ENCODE measurements around the gene TYK2. TPM values are rescaled to one million over a fixed set of nuclear protein-coding genes. Genes with fewer than 3 reads are reported as not detected.

TYK2 gene
- total RNA-seq, 1 donor from 2014 or later, result 103 TPM

DNA sequence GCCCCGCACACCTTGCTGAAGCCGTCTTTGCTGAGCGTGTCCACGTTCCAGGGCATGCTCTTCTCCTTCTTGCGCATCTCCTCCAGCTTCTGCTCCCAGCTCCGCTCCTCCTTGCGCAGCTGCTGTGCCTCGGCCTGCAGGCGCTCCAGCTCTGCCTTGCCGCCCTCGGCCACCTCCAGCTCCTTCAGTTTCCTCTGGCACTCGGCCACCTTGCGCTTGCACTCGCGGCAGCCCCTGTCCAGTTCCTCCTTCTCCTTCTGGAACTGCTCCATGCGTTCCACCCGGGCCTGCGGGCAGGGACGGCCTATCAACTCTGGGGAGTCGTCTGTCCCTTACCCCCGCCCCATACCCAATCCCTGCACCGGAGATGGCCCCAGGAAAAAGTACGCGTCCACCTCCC is 15.5 kb upstream of the TYK2 start:
- TF ChIP-seq, protein P1, sequence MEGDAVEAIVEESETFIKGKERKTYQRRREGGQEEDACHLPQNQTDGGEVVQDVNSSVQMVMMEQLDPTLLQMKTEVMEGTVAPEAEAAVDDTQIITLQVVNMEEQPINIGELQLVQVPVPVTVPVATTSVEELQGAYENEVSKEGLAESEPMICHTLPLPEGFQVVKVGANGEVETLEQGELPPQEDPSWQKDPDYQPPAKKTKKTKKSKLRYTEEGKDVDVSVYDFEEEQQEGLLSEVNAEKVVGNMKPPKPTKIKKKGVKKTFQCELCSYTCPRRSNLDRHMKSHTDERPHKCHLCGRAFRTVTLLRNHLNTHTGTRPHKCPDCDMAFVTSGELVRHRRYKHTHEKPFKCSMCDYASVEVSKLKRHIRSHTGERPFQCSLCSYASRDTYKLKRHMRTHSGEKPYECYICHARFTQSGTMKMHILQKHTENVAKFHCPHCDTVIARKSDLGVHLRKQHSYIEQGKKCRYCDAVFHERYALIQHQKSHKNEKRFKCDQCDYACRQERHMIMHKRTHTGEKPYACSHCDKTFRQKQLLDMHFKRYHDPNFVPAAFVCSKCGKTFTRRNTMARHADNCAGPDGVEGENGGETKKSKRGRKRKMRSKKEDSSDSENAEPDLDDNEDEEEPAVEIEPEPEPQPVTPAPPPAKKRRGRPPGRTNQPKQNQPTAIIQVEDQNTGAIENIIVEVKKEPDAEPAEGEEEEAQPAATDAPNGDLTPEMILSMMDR (conservative IDR thresholded peaks at IDR 0.05; ENCODE audit: low read depth, low read length), result no peak
- no peak overlapping the region for H3K4me3 ChIP-seq (ENCODE audit: low read depth, low read length)
- no peak for DNase-seq (ENCODE audit: low read depth)

DNA sequence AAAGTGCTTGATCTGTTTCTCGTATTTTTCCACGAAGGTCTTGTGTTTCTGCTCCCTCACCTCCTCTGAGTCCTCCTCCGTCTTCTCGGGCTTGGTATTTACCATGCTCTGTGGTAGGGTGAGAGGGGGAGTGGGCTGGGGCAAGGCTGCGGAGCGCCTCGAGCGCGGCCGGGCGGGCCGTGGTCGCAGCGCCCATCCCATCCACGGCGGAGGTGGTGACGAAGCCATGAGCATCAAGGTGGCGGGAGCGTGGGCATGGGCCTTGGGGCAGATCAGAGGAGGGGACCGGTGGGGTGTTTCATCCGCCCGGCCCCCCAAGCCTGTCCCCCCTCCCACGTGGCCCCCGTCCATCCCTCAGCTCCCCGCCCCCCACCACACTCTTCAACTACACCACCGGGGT is 15.1 kb upstream of the TYK2 start:
- TF ChIP-seq, protein P1 (conservative IDR thresholded peaks at IDR 0.05; ENCODE audit: low read depth, low read length), result no peak
- no peak for DNase-seq (ENCODE audit: low read depth)
- no peak overlapping the region for H3K4me3 ChIP-seq (ENCODE audit: low read depth, low read length)

DNA sequence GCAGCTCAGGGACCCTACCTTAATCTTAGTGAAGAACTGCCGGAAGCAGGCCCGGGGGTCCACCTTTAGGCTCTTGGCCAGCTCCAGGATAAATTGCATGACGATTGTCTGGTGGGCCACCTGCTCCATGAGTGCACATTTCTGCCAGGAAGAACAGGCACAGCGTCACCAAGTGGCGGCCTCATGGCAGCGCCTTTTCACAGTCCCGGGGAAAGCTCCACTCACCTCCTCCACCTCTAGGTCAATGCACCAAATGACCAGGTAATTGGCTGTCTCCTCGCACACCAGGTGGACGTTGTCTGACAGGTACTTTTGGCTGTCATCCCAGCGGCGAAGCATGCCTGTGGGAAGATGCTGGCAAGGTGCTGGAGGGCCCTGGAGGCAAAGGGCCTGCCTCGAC is 14.6 kb upstream of the TYK2 start:
- TF ChIP-seq, protein P1 (conservative IDR thresholded peaks at IDR 0.05; ENCODE audit: low read depth, low read length), result no peak
- DNase-seq (ENCODE audit: low read depth), result no peak
- H3K4me3 ChIP-seq (ENCODE audit: low read depth, low read length), result no peak overlapping the region

DNA sequence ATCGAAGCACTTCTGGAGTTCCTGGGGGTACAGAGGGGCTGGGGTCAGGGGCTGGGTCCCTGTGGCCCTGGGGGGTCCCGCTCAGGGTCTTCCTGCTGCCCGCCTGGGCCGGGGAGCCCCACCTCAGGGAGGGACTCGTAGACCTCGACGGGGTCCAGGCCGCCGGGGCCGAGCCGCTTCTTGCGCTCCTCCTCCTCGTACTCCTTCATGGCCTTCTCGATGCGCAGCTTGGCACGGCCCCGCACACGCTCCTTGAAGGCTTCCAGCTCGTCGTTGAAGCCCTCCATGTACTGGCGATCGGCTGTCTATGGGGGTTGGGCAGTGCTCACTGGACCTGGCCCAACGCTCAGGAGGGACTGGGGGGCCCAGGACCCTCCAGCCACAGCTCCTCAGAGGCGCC is 12.8 kb upstream of the TYK2 start:
- H3K4me3 ChIP-seq (ENCODE audit: low read depth, low read length), result no peak overlapping the region
- DNase-seq (ENCODE audit: low read depth), result no peak
- TF ChIP-seq, protein P1 (conservative IDR thresholded peaks at IDR 0.05; ENCODE audit: low read depth, low read length), result no peak

DNA sequence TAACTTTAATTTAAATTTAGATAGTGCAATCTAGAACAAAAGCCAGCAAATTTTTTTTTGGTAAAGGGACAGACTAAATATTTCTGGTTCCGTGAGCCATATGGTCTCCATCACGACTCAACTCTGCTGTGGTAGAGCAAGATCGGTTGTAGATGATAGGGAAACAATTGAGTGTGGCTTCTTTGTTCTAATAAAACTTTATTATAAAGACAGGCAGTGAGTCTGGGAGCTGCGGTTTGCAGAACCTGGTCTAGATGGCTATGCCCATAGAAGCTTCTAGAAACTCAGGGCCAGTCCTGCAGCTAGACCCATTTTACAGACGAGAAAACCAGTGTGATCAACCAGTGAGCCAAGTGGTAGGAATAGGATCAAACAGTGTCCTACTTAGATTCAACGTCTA is 11.7 kb upstream of the TYK2 start:
- DNase-seq (ENCODE audit: low read depth), result no peak
- TF ChIP-seq, protein P1 (conservative IDR thresholded peaks at IDR 0.05; ENCODE audit: low read depth, low read length), result no peak

DNA sequence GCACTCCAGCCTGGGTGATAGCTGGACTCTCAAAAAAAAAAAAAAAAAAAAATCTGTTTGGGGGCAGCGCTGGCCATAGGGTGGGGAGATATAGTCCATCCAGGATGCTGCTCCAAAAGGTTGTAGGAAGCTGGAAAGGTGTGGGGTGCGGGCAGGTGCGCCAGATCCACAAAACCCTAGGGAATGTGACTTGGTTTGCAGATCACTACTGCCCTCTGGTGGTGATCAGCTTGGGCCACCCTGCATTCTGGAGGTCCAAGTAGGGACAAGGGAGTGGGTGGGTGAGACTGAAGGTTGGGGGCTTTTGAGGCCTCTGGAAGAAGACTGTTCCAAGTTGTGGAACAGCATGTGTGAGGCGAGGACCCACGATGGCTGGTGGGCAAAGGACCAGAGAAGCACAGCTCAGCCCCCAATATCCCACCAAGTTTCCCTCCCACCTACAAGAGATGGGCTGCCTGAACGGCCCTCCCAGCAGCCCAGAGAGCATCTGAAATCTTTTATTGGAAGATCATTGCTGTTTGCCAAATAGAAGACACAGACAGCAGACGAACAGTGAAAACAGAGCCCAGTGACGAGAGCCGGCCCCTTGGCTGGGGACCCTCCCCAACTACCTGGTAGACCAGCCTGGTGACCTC is 10.4 kb upstream of the TYK2 start:
- no peak overlapping the region for H3K4me3 ChIP-seq (ENCODE audit: low read depth, low read length)
- TF ChIP-seq, protein P1 (conservative IDR thresholded peaks at IDR 0.05; ENCODE audit: low read depth, low read length), result peak; percentile 96
- no peak for DNase-seq (ENCODE audit: low read depth)

More for the DNA sequence above, 11.7 kb upstream of the TYK2 start:
- no peak overlapping the region for H3K4me3 ChIP-seq (ENCODE audit: low read depth, low read length)

DNA sequence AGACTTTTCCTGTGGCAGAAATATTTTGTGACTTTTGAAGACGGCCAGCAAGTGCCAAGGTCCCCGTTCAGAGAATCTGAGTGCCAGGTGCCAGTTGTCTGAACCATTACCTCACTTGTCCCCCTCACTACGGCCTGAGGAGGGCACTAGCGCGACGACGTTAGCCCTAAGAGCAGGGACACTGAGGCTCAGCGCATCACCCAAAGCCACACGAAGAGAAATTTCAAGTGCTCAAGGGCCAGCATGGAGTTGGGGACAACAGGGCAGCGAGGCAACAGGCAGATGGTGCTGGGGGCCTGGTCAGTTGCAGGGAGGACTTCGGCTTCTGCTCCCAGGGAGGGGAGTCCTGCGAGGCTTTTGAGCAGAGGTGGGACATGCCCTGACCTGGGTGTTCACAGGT is 9.5 kb upstream of the TYK2 start:
- TF ChIP-seq, protein P1 (conservative IDR thresholded peaks at IDR 0.05; ENCODE audit: low read depth, low read length), result peak; percentile 29
- H3K4me3 ChIP-seq (ENCODE audit: low read depth, low read length), result no peak overlapping the region
- no peak for DNase-seq (ENCODE audit: low read depth)

Data from epithelial cell of proximal tubule (primary cell).